HCT116 (cell line): Measurements from ENCODE around the gene TMEM252. TPM values are rescaled to one million over a fixed set of nuclear protein-coding genes. Genes with fewer than 3 reads are reported as not detected.

Source experiments
- ATAC-seq: fragments of 200-7000 bp; cut with Tn5 transposase; 2 replicates; pipeline ENCODE4 v1.9.1; 2020; ENCODE audit warnings: mild to moderate bottlenecking, moderate library complexity
- BruUV-seq: library from RNA; stranded (reverse); fragments of 400-500 nt; replicated peaks from 2 replicates; lab custom pipeline; 2021; lab: Mats Ljungman, UMichigan
- CTCF ChIA-PET: fragments of 300-600 bp; sonication (Branson Sonifier 250); formaldehyde crosslinking; loops from one replicate; lab custom pipeline; 2021; ENCODE audit warnings: antibody characterized with exemption; lab: Charles Lee
- POLR2A ChIA-PET: fragments of 300-600, 350-600 bp; sonication (Branson Sonifier 250); formaldehyde crosslinking; loops from one replicate; lab custom pipeline; 2021; ENCODE audit warnings: antibody characterized with exemption; lab: Charles Lee
- RAD21 ChIA-PET, 2 experiments: fragments of 300-600 bp; sonication (Branson Sonifier 250); formaldehyde crosslinking; loops; one replicate each; lab custom pipeline; 2023; ENCODE audit warnings: low total read pairs in 2 of 2; ENCODE audit not compliant: uncharacterized antibody in 2 of 2, unreplicated experiment in 2 of 2, low non-redundant PET in 1 of 2; lab: Charles Lee
- DNase-seq: peaks from one replicate; pipeline ENCODE4 v3.0.0-alpha.2; 2010; ENCODE audit warnings: low read depth, low spot score
- H2AFZ ChIP-seq: fragments of 200-600 bp; shearing (Covaris generic), sonication (generic); 2 replicates; pipeline ENCODE4 v1.6.1; 2017; ENCODE audit warnings: low read depth, mixed run types, mixed read lengths, antibody characterized with exemption, low read length; ENCODE audit not compliant: poor library complexity, severe bottlenecking
- H3K27ac ChIP-seq: 2 replicates; pipeline ENCODE4 v1.5.1; 2012; ENCODE audit warnings: low read depth, low read length
- H3K27me3 ChIP-seq: fragments of 200-600 bp; sonication (generic); 2 replicates; pipeline ENCODE4 v1.6.1; 2016; ENCODE audit warnings: mixed run types, low read length, mixed read lengths; ENCODE audit not compliant: insufficient read depth
- H3K36me3 ChIP-seq, 2 experiments: fragments of 200-500 bp in 1 of 2; fragments of 200-600 bp in 1 of 2; sonication (Bioruptor generic) in 1 of 2; sonication (generic) in 1 of 2; 2 replicates each; pipeline versions ENCODE4 v1.5.1 to v1.6.1; 2014 to 2016; ENCODE audit warnings: low read length in 2 of 2, inconsistent platforms in 1 of 2, mixed read lengths in 1 of 2, mixed run types in 1 of 2; ENCODE audit not compliant: insufficient read depth in 2 of 2, control insufficient read depth in 1 of 2
- H3K4me1 ChIP-seq, 2 experiments: fragments of 200-600 bp in 1 of 2; sonication (generic) in 1 of 2; 2 replicates each; pipeline versions ENCODE4 v1.5.1 to v1.6.1; 2012 to 2017; ENCODE audit warnings: low read length in 2 of 2, inconsistent platforms in 1 of 2, mild to moderate bottlenecking in 1 of 2, mixed read lengths in 1 of 2, mixed run types in 1 of 2, moderate library complexity in 1 of 2; ENCODE audit not compliant: insufficient read depth in 2 of 2, control insufficient read depth in 1 of 2
- H3K4me2 ChIP-seq: fragments of 200-600 bp; sonication (generic); 2 replicates; pipeline ENCODE4 v1.6.1; 2017; ENCODE audit warnings: mixed run types, low read length, mixed read lengths
- H3K4me3 ChIP-seq, 2 experiments: fragments of 200-600 bp in 1 of 2; sonication (generic) in 1 of 2; replicated peaks in 1 of 2; 2 replicates each; pipeline ENCODE4 v1.5.1; 2011 to 2016; ENCODE audit warnings: low read length in 2 of 2, control low read depth in 1 of 2, low read depth in 1 of 2, mild to moderate bottlenecking in 1 of 2, mixed read lengths in 1 of 2, mixed run types in 1 of 2
- H3K79me2 ChIP-seq: fragments of 200-600 bp; sonication (generic); 2 replicates; pipeline ENCODE4 v1.6.1; 2017; ENCODE audit warnings: mild to moderate bottlenecking, mixed run types, low read length, moderate library complexity, mixed read lengths; ENCODE audit not compliant: insufficient read depth
- H3K9ac ChIP-seq: fragments of 200-600 bp; sonication (generic); 2 replicates; pipeline ENCODE4 v1.6.1; 2016; ENCODE audit warnings: low read length, mixed read lengths
- H3K9me2 ChIP-seq: fragments of 200-600 bp; sonication (generic), shearing (Covaris generic); 2 replicates; pipeline ENCODE4 v1.6.1; 2017; ENCODE audit warnings: mixed run types, mild to moderate bottlenecking, moderate library complexity; ENCODE audit not compliant: insufficient read depth
- H3K9me3 ChIP-seq, 2 experiments: fragments of 200-500 bp in 1 of 2; fragments of 200-600 bp in 1 of 2; sonication (Bioruptor generic) in 1 of 2; sonication (generic) in 1 of 2; 2 replicates each; pipeline ENCODE4 v1.6.1; 2014 to 2017; ENCODE audit warnings: low read length in 2 of 2, mixed read lengths in 2 of 2, inconsistent platforms in 1 of 2, low read depth in 1 of 2, mild to moderate bottlenecking in 1 of 2, mixed run types in 1 of 2, moderate library complexity in 1 of 2; ENCODE audit not compliant: control insufficient read depth in 1 of 2, insufficient read depth in 1 of 2
- H4K20me1 ChIP-seq: fragments of 200-600 bp; sonication (generic), shearing (Covaris generic); 2 replicates; pipeline ENCODE4 v1.6.1; 2017; ENCODE audit warnings: mixed run types, mild to moderate bottlenecking, moderate library complexity; ENCODE audit not compliant: insufficient read depth
- CEBPB ChIP-seq: IDR thresholded peaks from 2 replicates; pipeline ENCODE4 v1.6.1; 2012; ENCODE audit warnings: low read depth
- CTCF ChIP-seq, 3 experiments: fragments of 200-600 bp in 1 of 3; sonication (generic) in 1 of 3; IDR thresholded peaks in 2 of 3; conservative IDR thresholded peaks in 1 of 3; 2 replicates each; pipeline ENCODE4 v1.5.1; 2012 to 2017; ENCODE audit warnings: low read depth in 2 of 3, low read length in 2 of 3, antibody characterized with exemption in 1 of 3, borderline replicate concordance in 1 of 3, control low read depth in 1 of 3, mild to moderate bottlenecking in 1 of 3, mixed read lengths in 1 of 3, mixed run types in 1 of 3, moderate library complexity in 1 of 3; ENCODE audit not compliant: insufficient read depth in 1 of 3
- TCF7L2 ChIP-seq: IDR thresholded peaks from 2 replicates; pipeline ENCODE4 v1.7.0; 2011; ENCODE audit warnings: borderline replicate concordance, inconsistent platforms; ENCODE audit not compliant: insufficient read depth, insufficient read length; ENCODE audit errors: extremely low read depth
- intact Hi-C: fragments of 100-400 bp; cut with micrococcal nuclease; formaldehyde crosslinking; loops from 2 replicates; pipeline ENCODE4 v1.10.0; 2022
- total RNA-seq: library from RNA; stranded (reverse); gene quantifications from one replicate; pipeline ENCODE4 v1.2.1, GENCODE V29; 2021; ENCODE audit not compliant: unreplicated experiment

Gene TMEM252
- total RNA-seq, 1 experiment from 2014 or later = not detected

GRCh38 chr9:68585034-68585761 lies 44.5 kb upstream of the TMEM252 start:
- H3K36me3 ChIP-seq = no peaks in the 10 kb centered on the region
- intact Hi-C loops = no loop called here
- H3K4me1 ChIP-seq = no peaks in the 10 kb centered on the region
- H3K79me2 ChIP-seq = no peaks in the 10 kb centered on the region
- H3K9ac ChIP-seq = no peak overlapping the region
- DNase-seq = no peak
- H2AFZ ChIP-seq = no peak overlapping the region
- BruUV-seq = no TSS peak
- no peaks in the 10 kb centered on the region for H3K9me2 ChIP-seq
- H4K20me1 ChIP-seq = no peaks in the 10 kb centered on the region
- H3K4me2 ChIP-seq = no peak overlapping the region
- ChIA-PET POLR2A (no interaction called here), RAD21 (no interaction called here), CTCF (interaction anchor here (1.2 kb wide), 1 partner anchor 17 kb away, joined by 6 read pairs; no protein-coding TSS in a partner anchor)
- no peak for TF ChIP-seq TCF7L2
- TF ChIP-seq CTCF (IDR thresholded peaks at IDR 0.05 in 2 of 3, conservative IDR thresholded peaks at IDR 0.05 in 1 of 3; ENCODE audit: borderline replicate concordance in 1 of 3, insufficient read depth in 1 of 3, low read depth in 2 of 3, low read length in 2 of 3) = no peak
- no peak for TF ChIP-seq CEBPB
- no peak overlapping the region for H3K4me3 ChIP-seq
- H3K27ac ChIP-seq = no peak overlapping the region
- peak; percentile 49; the same call in 1 of the 2 replicates for ATAC-seq
- no peaks in the 10 kb centered on the region for H3K27me3 ChIP-seq
- no peaks in the 10 kb centered on the region for H3K9me3 ChIP-seq
